ENCODE data around the gene SARDH. TPM values are rescaled to one million over a fixed set of nuclear protein-coding genes. Genes with fewer than 3 reads are reported as not detected.

The SARDH gene
- total and polyA plus RNA-seq, 2 of the 8 experiments (the other 6 are each of a cell fraction or from before 2014, with no cell fraction given), result 6.4 to 7.4 TPM

DNA sequence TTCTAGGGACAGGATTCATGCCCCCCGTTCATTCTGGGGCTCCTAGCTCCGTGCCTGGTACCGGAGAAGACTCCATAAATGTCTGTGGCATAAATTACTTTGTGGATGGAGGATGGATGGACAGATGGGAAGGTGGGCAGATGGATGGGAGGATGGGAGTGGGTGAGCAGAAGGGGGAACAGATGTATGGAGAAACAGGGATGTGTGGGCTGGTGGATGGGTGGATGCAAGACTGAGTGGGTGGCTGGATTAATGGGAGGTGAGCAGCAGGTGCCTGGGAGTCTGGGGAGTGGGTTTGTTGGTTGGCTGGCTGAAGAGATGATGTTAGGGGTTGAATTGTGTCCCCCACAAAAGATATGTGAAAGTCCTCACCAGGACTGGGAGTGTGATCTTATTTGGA, 43.5 kb downstream of the SARDH start (continued):
- no peak for TF ChIP-seq BACH1 (IDR thresholded peaks at IDR 0.05; ENCODE audit: low read length)
- no peak for TF ChIP-seq ZNF274 (IDR thresholded peaks at IDR 0.05; ENCODE audit: borderline replicate concordance, extremely low read depth, low read length)
